Effector CD8-positive, alpha-beta T cell (primary cell): Measurements from ENCODE around the gene TRIM65.

Experiments used
- DNase-seq: peaks from one replicate; lab custom pipeline; 2025; lab: John Stamatoyannopoulos, UW

Gene TRIM65

DNA sequence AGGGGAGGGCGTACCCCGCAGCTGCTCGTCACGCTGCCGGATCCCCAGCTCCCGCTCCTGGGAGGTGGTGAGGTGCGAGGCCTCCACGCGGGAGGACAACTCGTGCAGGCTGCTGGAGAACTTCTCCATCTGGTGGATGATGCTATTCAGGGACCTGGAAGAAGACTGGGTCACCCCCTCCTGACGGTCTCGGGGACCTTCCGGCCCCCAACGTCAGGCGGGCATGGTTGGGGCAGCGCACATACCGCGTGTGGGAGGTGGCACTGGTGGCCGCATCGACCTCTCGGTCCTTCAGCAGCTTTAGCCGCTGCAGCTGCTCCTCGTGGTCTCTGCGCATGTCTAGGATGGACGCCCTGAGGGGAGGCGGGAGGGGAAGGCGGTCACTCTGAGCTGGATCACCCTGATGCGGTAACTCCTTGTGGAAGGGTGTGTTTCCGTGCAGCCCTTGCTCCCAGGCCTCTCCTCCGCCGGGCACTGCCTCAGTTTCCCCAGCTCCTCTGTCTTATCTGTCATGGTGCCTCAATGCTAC is 21.2 kb upstream of the TRIM65 start:
- DNase-seq: no peak

DNA sequence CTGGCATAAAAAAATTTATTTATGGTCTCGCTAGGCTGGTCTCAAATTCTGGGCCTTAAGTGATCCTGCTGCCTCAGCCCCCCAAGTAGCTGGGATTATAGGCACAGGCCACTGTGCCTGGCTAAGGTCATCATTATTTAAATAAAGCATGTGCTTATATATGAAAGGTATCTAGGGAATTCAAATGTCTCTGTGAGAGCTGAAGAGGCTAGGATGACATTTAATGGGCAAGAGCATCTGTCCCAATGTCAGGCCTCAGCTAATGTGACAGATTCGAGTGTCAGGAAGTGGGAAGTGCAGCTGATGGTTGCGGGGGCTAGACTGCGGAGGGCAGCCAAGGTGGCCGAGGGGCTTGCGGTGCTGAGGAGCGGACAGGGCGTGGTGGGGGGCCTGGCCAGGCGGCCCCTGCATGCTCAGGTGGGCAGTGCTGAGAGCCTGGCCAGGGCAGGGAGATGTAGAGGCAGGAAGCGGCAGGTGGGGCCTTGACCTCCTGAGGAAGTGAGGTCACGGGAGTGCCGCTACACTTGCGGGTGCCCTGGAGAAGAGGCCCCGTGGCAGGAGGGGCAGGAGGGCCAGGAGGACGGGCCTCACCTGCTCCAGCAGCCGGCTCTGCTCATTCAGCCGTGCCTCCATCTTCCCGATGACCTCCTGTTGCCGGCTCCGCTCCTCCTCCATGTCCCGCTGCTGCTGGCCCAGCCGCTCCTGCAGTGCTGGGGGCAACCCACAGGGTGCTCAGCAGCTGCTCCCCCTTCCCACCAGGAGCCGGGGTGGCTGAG is 20.6 kb upstream of the TRIM65 start:
- DNase-seq: no peak

DNA sequence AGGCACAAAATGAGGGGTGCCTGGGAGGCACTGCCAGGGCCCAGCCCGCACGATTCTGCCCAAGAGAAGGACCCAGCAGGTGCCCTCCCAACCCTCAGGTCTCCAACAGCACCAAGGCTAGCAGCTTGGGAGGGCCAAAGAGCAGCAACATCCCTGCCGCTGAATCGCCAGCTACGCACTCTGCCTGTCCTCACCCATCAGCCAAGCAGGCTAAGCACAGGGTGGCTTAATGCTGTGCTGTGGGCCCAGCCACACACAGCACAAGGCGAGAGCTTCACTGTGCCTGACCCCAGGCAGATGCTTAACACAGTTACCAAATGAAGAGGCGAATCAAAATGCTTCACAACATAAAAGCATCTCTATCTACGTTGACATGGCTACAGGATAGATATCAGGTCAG is 18.5 kb upstream of the TRIM65 start:
- DNase-seq: no peak

DNA sequence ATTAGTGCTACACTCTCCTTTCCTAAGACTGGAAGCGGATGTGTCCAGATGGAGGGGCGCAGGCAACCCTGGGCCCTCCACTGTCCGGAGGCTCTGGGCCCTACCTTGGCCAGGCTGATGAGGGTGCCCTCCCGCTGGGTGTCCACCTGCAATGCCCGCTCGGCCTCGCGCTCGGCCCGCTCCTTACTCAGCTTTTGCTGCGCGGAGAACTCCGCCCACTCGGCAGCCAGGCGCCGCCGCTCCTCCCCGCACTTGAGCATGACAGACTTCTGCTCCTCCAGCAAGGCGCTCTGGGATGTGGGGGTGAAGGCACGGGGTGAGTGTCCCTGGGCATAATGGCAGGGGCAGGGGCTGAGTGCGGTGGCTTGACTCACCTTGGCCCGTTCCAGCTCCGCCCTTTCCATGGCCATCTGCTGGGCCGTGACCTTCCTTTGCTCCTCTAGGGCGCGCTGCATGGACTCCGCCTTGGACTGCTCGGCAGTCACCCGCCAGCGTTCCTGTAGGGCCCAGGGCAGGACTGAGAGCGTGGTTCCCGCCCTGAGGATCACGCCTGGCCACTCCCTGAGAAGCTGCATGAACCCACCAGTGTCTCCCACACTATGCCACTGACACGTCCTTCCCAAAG is 18.0 kb upstream of the TRIM65 start:
- no peak for DNase-seq

DNA sequence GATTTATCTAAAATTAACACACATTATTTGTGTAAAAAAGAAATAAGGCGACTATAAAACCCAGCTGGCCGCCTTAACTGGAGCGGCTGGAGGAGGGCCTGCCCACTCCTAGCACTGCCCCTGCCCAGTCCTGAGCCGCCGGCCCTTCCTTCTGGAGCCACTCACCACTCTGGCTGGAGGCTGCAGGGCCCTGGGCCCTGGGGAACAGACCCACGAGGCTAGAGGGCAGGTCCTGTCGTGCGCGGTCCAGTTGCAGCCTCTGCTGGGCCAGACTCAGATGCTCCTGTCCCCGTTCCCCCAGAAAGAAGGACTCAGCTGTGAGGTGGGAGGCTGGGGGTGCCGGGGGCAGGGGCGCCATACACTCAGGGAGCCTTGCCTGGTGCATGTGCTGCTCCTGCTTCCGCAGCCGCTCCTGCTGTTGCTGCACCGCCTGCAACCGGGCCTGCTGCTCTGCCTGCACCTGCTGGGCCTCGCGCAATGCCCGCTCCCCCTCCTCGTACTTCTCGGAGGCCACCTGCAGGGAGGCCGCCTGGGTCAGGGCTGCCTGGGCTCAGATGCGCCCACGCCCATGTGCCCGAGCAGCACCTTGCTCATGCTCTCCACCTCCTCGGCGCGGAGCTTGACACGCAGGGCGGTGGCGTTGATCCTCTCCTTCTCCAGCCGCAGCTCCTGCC is 16.9 kb upstream of the TRIM65 start:
- no peak for DNase-seq

DNA sequence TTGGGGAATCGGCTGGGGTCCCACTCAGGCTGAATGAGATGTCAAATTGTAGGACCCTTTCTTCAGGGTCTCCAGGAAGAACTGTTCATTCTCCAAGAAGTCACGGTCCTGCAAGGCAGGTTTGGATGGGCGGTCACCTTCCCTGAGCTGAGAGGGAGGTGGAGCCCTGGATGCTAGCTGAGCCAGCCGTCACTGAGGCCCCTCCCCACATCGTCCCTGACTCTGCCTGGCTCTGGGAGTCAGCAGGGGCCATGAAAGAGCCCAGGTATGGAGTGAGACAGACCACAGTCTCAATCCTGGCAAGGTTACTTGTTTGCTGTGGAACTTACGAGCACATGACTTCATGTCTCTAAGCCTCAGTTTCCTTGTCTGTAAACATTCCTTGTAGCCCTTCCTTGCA is 13.9 kb upstream of the TRIM65 start:
- no peak for DNase-seq

DNA sequence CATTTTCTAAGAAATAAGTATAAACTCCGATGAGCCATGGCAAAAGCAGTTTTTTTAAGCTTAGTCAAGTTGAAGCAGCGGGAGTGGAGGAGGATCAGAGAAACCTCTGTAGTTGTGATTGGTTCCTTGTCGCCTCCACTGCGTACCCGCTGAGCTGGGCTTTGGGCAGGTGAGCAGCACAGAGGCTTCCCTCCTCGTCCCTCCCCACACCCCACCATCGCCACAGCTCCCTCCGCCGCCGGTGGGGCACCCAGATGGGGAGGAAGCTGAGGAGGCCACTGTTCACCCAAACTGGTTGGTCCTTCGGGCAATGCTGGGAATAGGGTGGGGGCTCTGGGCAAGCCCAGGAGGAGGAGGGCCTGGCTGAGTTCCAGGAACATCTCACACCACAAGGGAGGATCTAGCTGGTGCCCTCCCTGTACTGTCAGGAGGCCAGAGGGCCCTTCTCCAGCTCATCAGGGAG is 13.1 kb upstream of the TRIM65 start:
- no peak for DNase-seq

DNA sequence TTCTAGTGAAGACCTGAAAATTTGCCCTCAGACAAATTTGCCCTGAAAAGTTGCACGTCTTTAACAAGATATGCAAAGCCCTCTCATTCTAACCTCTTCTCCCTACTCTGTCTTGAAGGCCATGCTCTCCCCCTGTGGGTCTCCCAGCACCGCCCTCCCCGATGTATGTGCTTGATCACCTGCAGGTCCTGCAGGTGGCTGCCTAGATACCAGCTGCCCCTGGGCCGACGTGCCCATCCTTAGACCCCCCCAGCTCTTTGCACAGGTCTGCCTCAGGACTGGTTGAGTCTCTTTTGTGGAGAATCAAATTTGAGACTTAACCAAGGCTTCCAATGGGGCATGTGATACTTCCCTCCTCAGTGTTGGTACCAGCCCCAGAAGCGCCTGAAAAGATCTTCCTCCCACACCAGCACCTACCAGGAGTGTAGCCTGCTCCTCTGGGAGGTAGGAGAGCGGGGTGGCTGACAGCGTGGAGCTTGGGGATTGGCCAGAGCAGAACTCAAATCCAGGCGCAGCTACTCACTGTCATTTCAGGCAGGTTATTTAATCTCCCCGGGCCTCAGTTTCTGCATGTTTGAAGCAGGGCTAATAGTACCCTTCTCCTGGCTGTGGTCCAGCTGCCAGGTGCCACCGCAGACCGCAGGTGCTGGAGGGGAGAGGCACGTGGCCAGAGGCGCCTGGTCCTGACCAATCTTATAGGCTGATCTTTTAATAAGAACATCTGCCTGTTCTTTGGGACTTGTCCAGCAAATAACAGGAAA is 12.5 kb upstream of the TRIM65 start:
- DNase-seq: no peak

DNA sequence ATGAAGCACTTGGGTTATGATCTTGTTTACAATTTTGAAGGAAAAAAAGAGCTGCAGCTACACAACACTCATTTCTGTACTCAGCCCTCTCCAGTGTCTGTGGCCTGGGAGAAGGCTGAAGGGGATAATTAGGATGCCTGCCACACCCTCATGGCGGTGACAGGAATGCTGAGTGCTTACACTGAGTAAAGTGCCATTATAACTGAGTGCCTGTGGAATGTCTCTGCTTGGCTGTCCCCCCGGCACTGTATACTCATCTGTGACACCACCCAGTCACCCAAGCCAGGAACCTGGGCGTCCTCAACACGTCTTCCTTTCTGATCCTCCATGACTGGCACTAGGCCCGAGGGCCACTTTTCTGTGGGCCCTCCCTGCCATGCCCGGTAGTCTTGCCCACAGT is 11.4 kb upstream of the TRIM65 start:
- DNase-seq: no peak

DNA sequence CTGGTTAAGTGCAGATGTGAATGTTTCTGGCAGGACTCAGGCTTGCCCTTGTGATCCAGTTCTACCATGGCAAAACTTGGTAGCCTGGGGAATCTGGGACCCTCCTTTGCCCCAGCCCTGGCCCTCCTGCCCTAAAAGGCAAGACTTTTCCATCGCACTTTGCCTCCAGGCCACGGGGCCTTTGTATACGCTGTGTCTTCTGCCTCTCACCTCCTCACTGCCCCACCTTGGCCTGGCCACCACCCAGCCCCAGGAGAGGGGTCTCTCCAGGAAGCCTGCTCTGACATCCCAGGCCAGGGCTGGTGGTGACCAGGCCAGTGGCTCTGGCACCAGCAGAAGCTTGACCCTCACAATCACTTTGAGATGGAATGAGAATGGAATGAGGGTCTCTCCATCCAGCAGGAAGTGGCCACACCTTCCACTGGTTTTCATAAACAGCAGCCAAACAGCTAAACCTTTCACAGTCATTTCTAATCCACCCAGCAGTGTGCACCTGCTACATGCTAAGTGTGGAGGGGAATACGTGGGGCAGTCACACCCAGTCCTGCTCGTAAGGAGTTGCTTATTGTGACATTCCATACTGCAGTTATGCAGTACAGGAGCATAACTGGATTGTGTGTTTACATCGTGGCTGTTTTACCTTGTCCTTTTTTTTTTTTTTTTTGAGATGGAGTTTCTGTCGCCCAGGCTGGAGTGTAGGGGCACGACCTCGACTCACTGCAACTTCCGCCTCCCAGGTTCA is 9.6 kb upstream of the TRIM65 start:
- no peak for DNase-seq

DNA sequence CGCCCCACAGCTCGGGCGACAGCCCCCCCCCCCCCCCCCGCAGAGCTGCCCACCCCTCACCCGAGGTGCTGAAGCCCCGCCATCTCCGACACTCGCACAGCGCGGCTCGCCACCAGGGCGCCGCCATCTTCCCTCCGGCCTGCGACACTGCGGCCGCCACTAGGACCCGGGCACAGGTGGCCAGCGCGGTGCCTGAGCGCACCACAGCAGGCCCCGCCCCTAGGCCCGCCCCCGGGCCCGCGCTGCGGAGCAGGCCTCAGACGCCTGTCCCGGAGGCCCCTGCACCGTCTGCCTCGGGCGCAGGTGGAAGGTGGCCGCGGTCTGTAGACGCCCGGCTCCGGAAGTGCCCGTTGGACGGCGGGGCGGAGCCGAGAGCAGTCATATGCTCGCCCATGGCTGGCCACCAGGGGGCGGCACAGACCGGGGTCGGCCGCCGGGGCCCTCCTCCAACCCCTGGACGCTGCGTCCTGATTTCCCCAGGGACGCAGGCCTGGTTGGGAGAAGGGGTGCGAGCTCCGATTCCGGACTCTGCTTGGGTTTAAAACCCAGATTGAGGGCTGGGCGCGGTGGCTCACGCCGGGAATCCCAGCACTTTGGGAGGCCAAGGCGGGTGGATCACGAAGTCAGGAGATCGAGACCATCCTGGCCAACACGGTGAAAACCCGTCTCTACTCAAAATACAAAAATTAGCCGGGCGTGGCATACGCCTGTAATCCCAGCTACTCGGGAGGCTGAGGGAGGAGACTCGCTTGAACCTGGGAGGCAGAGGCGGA is 8.2 kb upstream of the TRIM65 start, which contains the start of gene MRPL38:
TSS of gene MRPL38 (minus strand) at position 136 of the 773 bp plus-strand sequence. CDS start at position 127, 9 bp downstream.
- peak; percentile 81 for DNase-seq

DNA sequence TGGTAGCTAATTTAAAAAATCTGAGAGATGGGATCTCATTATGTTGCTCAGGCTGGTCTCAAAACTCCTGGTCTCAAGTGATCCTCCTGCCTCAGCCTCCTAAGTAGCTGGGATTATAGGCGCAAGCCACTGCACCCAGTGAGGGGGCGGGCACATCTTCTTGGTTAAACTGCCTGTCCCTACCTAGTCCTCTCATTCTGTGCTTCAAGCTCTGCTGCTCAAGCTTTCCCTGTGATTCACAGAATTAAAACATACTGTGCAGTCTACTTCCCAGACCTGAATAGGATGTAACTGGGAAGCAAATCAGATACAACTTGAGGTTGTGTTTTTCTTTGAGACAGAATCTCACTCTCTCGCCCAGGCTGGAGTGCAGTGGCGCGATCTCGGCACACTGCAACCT is 5.7 kb upstream of the TRIM65 start:
- DNase-seq: no peak

DNA sequence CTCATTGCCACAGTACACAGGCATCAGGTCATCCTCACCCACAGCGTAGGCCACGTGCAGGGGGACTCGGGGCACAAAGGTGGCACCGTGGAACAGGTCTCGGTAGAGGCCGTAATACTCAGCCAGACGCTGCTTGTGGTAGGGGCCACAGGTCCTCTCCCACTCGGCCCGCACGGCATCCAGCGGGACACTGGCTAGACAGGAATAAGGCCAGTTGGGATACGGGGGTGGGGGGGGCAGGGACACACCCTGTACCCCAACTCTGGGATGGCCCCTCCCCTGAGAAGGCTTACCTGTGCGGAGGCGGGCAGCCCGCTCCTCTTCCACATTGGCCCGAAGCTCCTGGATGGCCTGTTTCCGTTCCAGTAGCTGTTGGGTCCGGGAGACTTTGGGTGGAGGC is 5.0 kb upstream of the TRIM65 start:
- DNase-seq: no peak

DNA sequence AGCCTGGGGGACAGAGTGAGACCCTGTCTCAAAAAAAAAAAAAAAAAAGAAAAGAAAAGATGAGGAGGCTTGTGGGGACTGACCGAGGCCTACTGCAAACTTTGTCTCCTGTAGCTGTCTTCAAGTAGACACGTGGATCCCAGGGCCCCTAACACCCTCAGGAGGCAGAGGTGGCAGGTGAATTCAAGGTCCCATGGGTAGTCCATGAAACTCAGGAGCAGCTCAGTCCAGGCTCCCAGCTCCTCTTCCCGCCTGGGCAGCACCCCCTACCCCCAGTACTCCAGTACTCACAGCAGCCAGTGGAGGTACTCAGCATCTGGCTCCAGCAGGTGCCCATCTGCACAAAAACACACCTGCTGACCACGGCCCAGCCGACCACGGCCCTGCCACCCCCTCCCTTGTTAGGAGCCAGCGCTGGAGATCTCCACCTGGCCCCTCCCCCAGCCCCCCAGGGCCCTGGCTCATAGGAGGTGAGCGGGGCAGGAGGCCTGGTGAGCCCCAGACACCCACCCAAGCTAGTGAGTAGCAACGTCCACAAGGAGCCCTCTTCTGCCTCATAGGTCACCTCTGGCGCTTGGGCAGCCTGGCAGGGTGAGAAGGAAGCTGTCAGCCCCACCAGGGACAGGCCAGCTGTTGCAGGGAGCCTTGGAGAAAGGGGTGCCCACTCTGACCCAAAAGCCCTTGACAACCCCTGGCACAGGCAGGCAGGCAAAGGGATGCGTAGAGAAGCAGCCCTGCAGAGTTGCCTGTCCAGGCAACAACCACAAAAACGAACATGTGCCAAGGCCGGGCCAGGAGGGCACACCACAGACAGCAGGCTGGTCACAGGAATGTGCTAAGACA is 4.2 kb upstream of the TRIM65 start:
- no peak for DNase-seq

DNA sequence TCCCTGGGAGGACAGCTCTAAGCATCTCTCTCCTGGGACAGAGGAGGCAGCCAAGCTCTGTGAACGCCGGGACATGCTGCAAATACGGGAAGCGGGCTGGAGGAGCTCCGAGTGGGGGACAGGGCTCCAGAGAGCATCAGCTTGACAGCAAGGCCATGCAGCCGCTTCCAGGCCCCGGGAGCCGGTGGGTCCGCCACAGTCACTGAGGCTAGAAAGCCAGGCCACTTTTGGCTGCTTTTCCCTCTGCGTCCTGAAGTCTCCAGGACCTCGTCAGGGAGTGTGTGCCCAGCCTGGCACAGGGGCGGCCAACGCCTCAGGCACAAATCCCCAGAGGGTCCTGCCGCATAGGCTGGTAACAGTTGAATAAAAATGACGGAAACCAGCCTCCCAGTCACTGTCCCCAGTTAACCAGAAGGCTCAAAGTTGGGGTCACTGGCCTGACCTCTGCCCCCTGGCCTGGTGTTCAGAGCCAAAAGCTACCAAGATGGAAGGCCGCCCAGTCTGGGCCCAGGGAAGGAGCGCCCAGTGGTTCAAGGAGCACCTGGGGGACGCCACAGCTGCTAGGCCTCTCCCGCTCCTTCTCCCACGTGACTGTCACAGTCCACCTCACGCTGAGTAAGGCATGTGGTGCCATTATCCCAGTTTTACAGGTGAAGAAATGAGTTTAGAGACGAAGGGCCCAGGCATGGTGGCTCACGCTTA is 3.2 kb upstream of the TRIM65 start:
- no peak for DNase-seq

DNA sequence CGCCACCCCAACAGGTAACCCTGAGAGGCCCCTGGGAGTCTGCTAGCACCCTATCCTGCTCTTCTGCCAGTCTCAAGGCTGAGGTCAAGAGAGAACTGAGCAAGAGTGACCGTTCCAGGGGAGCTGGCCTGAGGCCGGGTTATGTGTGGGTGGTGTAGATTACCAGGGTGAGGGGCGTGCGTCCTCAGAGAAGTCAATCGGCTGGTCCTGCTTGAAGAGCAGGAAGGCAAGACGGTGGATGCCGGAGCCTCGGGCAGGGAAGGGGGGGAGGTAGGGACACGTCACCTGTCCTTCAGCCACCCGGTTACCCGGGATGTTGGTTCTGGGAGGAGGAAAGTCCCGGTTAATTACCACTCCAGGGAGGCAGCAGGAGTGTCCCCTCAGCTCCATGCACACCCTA is 2.6 kb upstream of the TRIM65 start:
- no peak for DNase-seq

DNA sequence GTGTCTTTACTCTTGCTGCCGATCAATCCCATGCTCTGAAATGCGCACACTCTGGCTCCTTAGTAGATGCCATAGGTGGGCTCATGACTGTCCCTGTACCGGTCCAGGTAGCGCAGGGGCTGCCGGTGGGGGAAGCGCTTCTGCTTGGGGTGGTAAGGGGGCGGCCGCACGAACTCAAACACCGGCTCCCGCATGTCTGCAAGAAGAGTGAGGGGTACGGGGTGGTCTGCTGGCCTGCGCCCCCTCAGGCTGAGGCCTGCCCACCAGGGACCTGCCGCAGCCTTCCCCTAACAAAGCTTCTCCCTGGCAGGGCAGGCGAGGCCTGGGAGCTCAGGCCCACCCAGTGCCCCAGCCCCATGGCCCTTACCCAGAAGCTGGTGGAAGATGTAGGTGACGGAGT is 2.0 kb upstream of the TRIM65 start:
- DNase-seq: no peak

DNA sequence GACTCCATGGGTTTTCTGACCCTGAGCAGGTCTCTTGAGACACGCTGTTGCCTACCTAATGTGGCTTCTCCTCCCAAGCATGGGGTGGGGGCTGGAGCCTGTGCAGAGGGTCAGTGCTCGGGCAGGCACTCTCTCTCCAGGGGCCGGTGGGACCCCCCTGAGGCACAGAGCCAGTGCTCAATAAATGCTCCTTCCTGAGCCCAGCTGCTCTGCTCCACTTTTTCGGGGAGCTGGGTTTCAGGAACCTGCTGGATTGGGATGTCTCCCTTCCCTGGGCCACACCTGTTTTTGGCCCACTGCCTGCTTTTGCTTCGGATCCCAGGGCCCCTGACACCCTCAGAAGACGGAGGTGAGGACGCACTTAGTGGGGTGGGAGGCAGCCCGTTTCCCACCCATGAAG is 1.3 kb upstream of the TRIM65 start:
- DNase-seq: no peak
